GM12878 (cell line): ENCODE data around the gene P3H1. TPM values are rescaled to one million over a fixed set of nuclear protein-coding genes. Genes with fewer than 3 reads are reported as not detected.

Experiments used
- ATAC-seq: fragments of 200-7000 bp; cut with Tn5 transposase; 3 replicates; pipeline ENCODE4 v1.9.1; 2020; ENCODE audit warnings: mild to moderate bottlenecking, moderate library complexity
- BruUV-seq: library from RNA; stranded (reverse); fragments of 400-500 nt; replicated peaks from 2 replicates; lab custom pipeline; 2021; lab: Mats Ljungman, UMichigan
- CTCF ChIA-PET: fragments of 300-600 bp; sonication (Branson Sonifier 250); formaldehyde crosslinking; extraction: SDS; loops from one replicate; lab custom pipeline; 2021; ENCODE audit warnings: inconsistent platforms; lab: Yijun Ruan, JAX
- POLR2A ChIA-PET: fragments of 350-600 bp; formaldehyde crosslinking; extraction: SDS; loops from one replicate; lab custom pipeline; 2021; ENCODE audit warnings: inconsistent platforms; lab: Charles Lee
- RAD21 ChIA-PET: fragments of 300-600 bp; sonication (Branson Sonifier 250); formaldehyde crosslinking; loops from one replicate; lab custom pipeline; 2023; ENCODE audit warnings: antibody characterized with exemption; ENCODE audit not compliant: unreplicated experiment; lab: Charles Lee
- SMC1A ChIA-PET: fragments of 300-600 bp; sonication (Branson Sonifier 250); formaldehyde crosslinking; loops from one replicate; lab custom pipeline; 2023; ENCODE audit not compliant: unreplicated experiment, uncharacterized antibody; lab: Charles Lee
- DNase-seq: peaks from one replicate; pipeline ENCODE4 v3.0.0-alpha.2; 2011; ENCODE audit warnings: low read depth, low spot score
- FAIRE-seq: peaks from 3 replicates; lab custom pipeline; 2011; peaks lifted over from hg19 to GRCh38; lab: Jason Lieb, UNC
- H2AFZ ChIP-seq: 2 replicates; pipeline ENCODE4 v1.6.0; 2011; ENCODE audit warnings: low read depth, low read length, control low read depth; ENCODE audit not compliant: control insufficient read depth
- H3K27ac ChIP-seq: 2 replicates; pipeline ENCODE4 v1.5.1; 2011; ENCODE audit warnings: control low read depth; ENCODE audit not compliant: control insufficient read depth, insufficient read depth
- H3K27me3 ChIP-seq, 2 experiments: replicated peaks in 1 of 2; 2 replicates each; pipeline versions ENCODE4 v1.6.0 to v1.6.1; 2011; ENCODE audit warnings: low read length in 1 of 2; ENCODE audit not compliant: control insufficient read depth in 2 of 2, insufficient read depth in 2 of 2
- H3K36me3 ChIP-seq, 2 experiments: 2 replicates each; pipeline ENCODE4 v1.5.1; 2011; ENCODE audit warnings: low read length in 1 of 2; ENCODE audit not compliant: control insufficient read depth in 2 of 2, insufficient read depth in 2 of 2
- H3K4me1 ChIP-seq: 2 replicates; pipeline ENCODE4 v1.6.1; 2011; ENCODE audit warnings: mild to moderate bottlenecking, low read length, moderate library complexity, mixed read lengths; ENCODE audit not compliant: control insufficient read depth, insufficient read depth
- H3K4me2 ChIP-seq: 2 replicates; pipeline ENCODE4 v1.6.0; 2011; ENCODE audit warnings: control low read depth; ENCODE audit not compliant: control insufficient read depth, insufficient read depth
- H3K4me3 ChIP-seq: fragments of 200-600 bp; sonication (generic); 2 replicates; pipeline ENCODE4 v1.5.1; 2016
- H3K79me2 ChIP-seq: 2 replicates; pipeline ENCODE4 v1.6.0; 2011; ENCODE audit warnings: low read length; ENCODE audit not compliant: control insufficient read depth, insufficient read depth
- H3K9ac ChIP-seq: 2 replicates; pipeline ENCODE4 v1.8.0; 2011; ENCODE audit warnings: low read length, control low read depth, mixed read lengths; ENCODE audit not compliant: control insufficient read depth, insufficient read depth
- H3K9me3 ChIP-seq: replicated peaks from 3 replicates; pipeline ENCODE4 v1.5.1; 2011; ENCODE audit warnings: mild to moderate bottlenecking, low read length; ENCODE audit not compliant: control insufficient read depth, insufficient read depth
- H4K20me1 ChIP-seq: 2 replicates; pipeline ENCODE4 v1.6.0; 2011; ENCODE audit not compliant: control insufficient read depth, insufficient read depth
- BCLAF1 ChIP-seq: fragments of 450-650 bp; IDR thresholded peaks from 2 replicates; pipeline ENCODE4 v1.6.1; 2017; ENCODE audit warnings: antibody characterized with exemption, mild to moderate bottlenecking, moderate library complexity
- EED ChIP-seq: sonication (generic); IDR thresholded peaks from 2 replicates; pipeline ENCODE4 v1.6.1; 2016; ENCODE audit warnings: antibody characterized with exemption, low read depth
- ZNF217 ChIP-seq: fragments of 450-650 bp; IDR thresholded peaks from 2 replicates; pipeline ENCODE4 v1.6.1; 2017; ENCODE audit warnings: antibody characterized with exemption, mild to moderate bottlenecking
- WGBS: methylation state at CpG from one replicate; pipeline ENCODE4 v1.1.6; 2016; ENCODE audit warnings: low lambda C conversion rate; ENCODE audit not compliant: insufficient replicate concordance, insufficient coverage; ENCODE audit errors: missing lambda C conversion rate; 5-methylcytosine and 5-hydroxymethylcytosine counted together
- in situ Hi-C: fragments of 300-500 bp; cut with MboI; formaldehyde crosslinking; loops from 9 replicates; pipeline ENCODE4 v1.14.3; 2018; ENCODE audit warnings: mixed read lengths
- intact Hi-C: fragments of 100-400 bp; cut with micrococcal nuclease; formaldehyde crosslinking; loops from one replicate; pipeline ENCODE4 v1.14.2; 2022; ENCODE audit not compliant: unreplicated experiment
- polyA plus RNA-seq, 11 experiments: library from polyadenylated mRNA; depleted of rRNA in 4 of 11; unstranded in 6 of 11; stranded (reverse) in 5 of 11; fragments of >200 nt; fragmentation: Nextera tagmentation in 4 of 11; fragmentation: Illumina TruSeq in 1 of 11; extraction: Ambion mirVana in 4 of 11; extraction: Trizol in 1 of 11; gene quantifications; 1 replicate in 1 of 11; 2 replicates in 10 of 11; pipeline versions ENCODE4 v1.2.1 to v1.2.3, GENCODE V29; 2011 to 2016; ENCODE audit warnings: inconsistent platforms in 2 of 11, missing spikeins in 2 of 11, low read depth in 1 of 11
- total RNA-seq, 4 experiments: library from RNA; depleted of rRNA in 3 of 4; stranded (reverse); fragments of >200 nt in 3 of 4; fragmentation: Illumina TruSeq in 1 of 4; extraction: Trizol in 1 of 4; gene quantifications; 2 replicates each; pipeline versions ENCODE4 v1.2.1 to v1.2.3, GENCODE V29; 2013 to 2021

The P3H1 gene
- total and polyA plus RNA-seq, 10 of the 15 experiments (the other 5 are each of a cell fraction or from before 2014, with no cell fraction given): 0.72 to 42.4 (median 26.0) TPM

DNA sequence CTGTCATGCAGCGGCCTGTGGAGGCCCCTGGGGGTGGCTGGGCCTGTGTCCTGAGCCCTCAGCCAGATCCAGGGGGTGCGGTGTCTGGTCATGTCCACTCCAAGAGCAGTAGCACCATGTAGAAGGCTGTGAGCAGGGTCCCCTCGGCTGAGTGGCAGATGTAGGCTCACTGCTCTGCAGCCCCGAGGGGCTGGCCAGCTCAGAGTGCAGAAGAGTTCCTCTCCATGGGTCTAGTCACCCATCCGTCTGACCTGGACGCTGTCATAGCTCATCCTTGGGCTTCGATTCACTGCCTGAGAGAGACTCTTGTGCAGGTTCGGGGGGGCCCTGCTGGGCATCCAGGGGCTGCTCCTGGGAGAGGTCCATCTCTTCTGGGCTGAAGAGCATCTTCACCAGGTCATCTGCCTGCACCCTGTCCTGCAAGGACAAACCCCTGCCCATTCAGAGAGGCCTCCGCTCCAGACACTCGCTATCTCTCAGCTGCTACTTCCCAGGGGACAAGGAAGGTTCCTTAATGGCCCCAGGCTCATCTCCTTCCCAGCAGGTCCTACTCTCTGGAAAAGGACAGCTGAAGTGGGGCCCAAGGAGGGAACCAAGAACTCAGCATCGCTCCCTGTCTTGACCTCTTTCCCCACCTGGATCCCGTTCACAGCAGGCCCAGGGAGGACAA lies 20.3 kb downstream of the P3H1 start:
- no peak for DNase-seq
- no peak overlapping the region for H3K27ac ChIP-seq
- no peak overlapping the region for H3K9ac ChIP-seq
- H3K4me1 ChIP-seq: no peaks in the 10 kb centered on the region
- H3K4me2 ChIP-seq: no peak overlapping the region
- no peaks in the 10 kb centered on the region for H3K79me2 ChIP-seq
- no peak for ATAC-seq
- H3K36me3 ChIP-seq: peaks cover 5 to 7% of the 10 kb centered on the region in 2 experiments; a peak in 3 of 4 replicates
- no peaks in the 10 kb centered on the region for H3K27me3 ChIP-seq
- POLR2A ChIA-PET: no interaction called here
- 85% methylated on average over 12 of the region's 12 CpGs for WGBS
- in situ Hi-C loops: no loop called here
- no peaks in the 10 kb centered on the region for H3K9me3 ChIP-seq
- RAD21 ChIA-PET: no interaction called here
- FAIRE-seq: no peak
- H4K20me1 ChIP-seq: no peaks in the 10 kb centered on the region
- no peak overlapping the region for H3K4me3 ChIP-seq
- SMC1A ChIA-PET: interaction anchor here (1.1 kb wide), 1 partner anchor 168 kb away, joined by 4 read pairs; no protein-coding TSS in a partner anchor
- H2AFZ ChIP-seq: no peak overlapping the region
- intact Hi-C loops: loop anchor here (2.0 to 5.0 kb wide), 2 partner anchors 168 to 404 kb away; no protein-coding TSS in a partner anchor
- BruUV-seq: no TSS peak
- CTCF ChIA-PET: interaction anchor here (0.6 to 2.3 kb wide), 9 partner anchors 18 to 401 kb away, joined by 3 to 9 read pairs (median 3); no protein-coding TSS in a partner anchor
- TF ChIP-seq EED (no peak), ZNF217 (no peak), BCLAF1 (no peak)
